NCI-H146 treated with DMSO at 0.1 percent for 48 hours (cell line): ENCODE measurements around the gene TBKBP1.

Source experiments
- DNase-seq: peaks from one replicate; lab custom pipeline; 2025; ENCODE audit not compliant: unreplicated experiment; lab: John Stamatoyannopoulos, UW

TBKBP1 gene

GRCh38 chr17:47698749-47699535 lies 5.0 kb downstream of the TBKBP1 start:
- peak; percentile 23 for DNase-seq

- no peak for DNase-seq
Observed at GRCh38 chr17:47699536-47699840, 5.5 kb downstream of the TBKBP1 start.

GRCh38 chr17:47700471-47701449 lies 6.8 kb downstream of the TBKBP1 start:
- no peak for DNase-seq

DNA sequence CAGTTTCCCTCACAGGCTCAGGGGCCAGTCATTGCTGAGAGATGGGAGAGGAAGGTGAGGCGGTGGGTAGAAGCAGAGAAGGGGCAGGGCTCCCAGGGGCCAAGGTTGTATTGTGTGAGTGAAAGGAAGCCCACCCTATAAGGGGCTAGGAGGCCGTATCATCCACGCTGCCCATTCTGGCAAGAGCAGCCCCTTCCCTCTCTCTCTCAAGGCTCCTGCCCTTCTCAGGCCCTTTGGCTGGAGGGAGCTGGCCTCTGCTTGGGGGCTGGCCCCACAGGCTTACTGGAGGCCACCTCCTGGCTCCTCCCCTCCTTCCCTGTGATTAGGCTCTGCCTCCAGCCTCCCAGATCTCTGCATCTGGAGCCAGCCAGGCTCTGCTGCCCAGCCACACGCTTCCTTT lies 7.6 kb downstream of the TBKBP1 start:
- DNase-seq = no peak

GRCh38 chr17:47702391-47702995 lies 8.5 kb downstream of the TBKBP1 start:
- no peak for DNase-seq

DNA sequence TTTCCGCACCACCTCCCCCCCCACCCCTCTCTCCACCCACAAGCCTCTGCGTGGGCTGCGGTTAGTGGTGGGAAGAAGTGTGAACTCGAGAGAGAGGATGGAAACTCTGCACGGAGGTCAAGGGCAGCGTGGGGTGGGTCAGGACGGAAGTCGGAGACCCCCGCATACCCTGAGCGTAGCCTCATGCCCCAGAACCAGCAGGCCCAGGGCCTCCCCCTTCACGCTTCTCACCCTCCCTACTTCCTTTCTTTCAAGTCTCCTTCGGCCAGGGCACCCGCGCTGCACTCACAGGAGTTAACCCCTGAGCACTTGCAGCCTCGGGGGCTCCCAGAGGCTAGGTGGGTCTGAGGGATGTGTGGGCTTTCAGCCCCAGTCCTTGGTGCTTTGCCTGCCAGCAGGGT lies 9.2 kb downstream of the TBKBP1 start:
- no peak for DNase-seq

DNA sequence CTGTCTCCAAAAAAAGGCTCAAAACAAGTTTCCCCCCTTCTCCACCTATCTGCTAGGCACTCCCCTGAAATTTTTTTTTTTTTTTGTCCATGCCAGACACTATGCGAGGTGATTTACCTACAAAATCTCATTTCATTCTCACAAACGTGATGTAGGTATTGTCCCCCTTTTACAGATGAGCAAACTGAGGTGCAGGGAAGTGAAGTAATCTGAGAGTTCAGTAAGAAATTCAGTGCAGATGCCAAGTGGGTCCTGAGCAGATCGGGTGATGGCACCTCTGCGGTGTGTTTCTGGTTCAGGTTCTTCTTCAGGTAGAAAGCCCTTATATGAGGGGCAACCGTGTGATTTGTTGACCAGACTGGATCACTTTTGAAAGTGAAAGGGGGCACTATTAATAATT lies 9.7 kb downstream of the TBKBP1 start:
- DNase-seq = no peak

GRCh38 chr17:47704116-47704515 lies 10.2 kb downstream of the TBKBP1 start:
- DNase-seq = no peak

- DNase-seq = no peak
Observed at GRCh38 chr17:47704736-47705135, 10.8 kb downstream of the TBKBP1 start.

DNA sequence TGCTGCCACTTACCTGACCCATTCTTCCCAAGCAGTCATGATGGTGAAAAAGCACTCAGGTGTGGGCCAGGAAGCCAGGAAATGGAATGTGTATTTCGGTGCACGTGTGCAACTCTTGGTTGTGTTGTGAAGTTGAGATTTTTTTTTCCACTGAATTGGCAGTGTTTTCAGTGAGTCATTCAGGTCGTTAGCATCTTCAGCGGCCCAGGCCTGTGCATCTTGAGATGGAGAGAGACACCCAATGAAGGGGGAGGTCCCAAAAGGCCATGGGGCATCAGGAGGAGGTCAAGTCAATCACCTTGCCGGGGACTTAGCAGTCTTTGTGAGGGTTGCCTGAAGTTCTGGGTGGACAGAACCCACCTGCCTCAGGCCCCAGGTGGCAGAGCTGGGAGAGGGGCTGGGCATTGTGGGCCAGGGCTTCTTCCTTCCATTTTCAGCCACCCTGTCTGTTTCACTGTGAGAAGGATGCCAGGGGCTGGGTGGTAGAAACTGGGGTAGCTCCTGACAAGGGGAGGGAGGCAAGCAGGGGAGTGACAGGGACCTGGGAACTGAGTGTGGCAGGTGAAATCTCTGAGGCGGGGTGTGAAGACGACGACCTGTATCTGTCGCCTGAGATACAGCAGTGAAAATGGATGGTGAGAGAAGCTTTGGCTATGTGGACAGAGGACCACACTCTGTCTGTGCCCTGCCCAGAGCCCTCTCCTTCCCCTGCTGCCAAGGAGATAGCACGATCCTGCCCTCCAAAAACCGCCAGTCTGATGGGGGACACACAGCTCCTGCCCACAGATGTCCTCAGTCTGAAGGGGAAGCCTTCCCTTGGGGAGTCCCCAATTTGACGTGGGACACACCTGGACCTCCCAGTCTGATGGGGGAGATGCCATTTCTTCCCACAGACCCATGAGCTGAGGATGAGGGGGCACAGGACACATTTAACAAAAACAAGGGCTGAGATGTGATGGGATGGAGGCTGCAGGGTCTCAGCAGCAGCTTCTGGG lies 11.9 kb downstream of the TBKBP1 start:
- no peak for DNase-seq

GRCh38 chr17:47707056-47707804 lies 13.3 kb downstream of the TBKBP1 start:
- no peak for DNase-seq

DNA sequence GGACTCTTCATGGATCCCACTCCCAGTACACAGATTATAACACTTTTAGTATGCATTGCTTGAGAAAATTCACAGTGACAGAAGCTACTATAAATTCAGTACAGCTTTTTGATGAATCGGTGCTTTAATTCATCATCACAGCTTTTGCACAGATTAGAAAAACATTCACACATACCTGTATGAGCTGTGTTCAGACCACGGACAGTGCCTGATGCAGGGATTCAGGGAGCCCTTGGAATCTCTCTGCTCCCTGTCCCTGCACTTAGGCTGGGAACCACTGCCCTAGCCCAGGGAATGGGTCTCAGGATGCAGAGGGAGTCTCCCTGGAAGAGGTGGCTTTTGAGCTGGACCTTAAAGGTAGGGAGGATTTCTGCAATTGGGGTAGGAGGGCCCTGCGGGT lies 13.9 kb downstream of the TBKBP1 start:
- no peak for DNase-seq

DNA sequence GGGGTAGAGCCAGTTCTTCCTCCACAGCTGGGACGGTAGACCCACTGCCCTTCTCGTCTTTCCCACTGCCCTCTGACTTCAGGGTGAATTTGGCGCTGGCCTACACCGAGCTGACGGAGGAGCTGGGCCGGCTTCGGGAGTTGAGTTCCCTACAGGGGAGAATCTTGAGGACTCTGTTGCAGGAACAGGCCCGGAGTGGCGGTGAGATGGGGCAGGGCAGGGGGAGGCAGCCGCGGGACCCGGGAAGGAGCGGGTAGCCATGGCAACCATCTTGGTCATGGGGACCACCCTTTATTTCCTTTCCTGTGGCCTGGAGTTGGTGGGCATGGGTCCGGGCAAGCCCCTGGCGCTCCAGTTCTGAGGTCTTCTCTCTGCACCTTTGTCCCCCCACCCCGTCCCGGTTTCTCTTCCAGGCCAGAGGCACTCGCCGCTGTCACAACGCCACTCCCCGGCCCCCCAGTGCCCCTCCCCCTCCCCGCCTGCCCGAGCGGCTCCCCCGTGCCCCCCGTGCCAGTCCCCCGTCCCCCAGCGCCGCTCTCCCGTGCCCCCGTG lies 14.4 kb downstream of the TBKBP1 start:
- DNase-seq = no peak

DNA sequence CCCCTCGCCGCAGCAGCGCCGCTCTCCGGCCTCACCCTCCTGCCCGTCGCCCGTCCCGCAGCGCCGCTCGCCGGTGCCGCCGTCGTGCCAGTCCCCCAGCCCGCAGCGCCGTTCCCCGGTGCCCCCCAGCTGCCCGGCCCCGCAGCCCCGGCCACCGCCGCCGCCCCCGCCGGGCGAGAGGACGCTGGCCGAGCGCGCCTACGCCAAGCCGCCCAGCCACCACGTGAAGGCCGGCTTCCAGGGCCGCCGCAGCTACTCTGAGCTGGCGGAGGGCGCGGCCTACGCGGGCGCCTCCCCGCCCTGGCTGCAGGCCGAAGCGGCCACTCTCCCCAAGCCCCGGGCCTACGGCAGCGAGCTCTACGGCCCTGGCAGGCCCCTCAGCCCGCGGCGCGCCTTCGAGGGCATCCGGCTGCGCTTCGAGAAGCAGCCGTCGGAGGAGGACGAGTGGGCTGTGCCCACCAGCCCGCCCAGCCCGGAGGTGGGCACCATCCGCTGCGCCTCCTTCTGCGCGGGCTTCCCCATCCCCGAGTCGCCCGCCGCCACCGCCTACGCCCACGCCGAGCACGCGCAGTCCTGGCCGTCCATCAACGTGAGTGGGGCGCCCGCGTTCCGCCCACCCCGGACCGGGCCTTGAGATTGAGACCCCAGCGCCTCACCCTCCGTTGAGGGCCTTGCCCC lies 15.0 kb downstream of the TBKBP1 start:
- no peak for DNase-seq

DNA sequence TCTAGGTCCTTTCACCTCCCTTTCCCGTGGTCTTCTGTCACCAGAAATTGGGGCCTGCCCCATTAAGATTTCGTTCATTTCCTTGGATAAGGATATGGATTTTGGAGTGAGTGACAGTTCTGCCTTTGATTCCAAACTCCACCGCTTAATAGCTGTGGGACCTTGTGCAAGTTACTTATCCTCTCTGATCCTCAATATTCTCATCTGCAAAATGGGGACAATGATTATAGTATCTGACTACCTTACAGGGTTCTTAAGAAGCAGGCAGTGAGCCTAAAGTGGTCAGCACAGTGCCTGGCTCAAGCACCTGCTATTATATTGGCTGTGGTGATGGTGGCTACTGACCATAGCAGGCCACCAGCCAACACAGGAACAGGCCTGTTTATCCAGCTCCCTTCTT lies 15.6 kb downstream of the TBKBP1 start:
- DNase-seq = no peak

- no peak for DNase-seq
Observed at GRCh38 chr17:47711366-47712099, 17.6 kb downstream of the TBKBP1 start.

- DNase-seq = no peak
Observed at GRCh38 chr17:47712330-47713023, 18.5 kb downstream of the TBKBP1 start.
